SW 1271 (cell line): Measurements from ENCODE around the gene NKPD1.
A peak's percentile ranks its signal among the peaks of the same experiment; 100 is the strongest.

Source experiments
- DNase-seq, 2 experiments: peaks; one replicate each; lab custom pipeline; 2025; lab: John Stamatoyannopoulos, UW

The NKPD1 gene

DNA sequence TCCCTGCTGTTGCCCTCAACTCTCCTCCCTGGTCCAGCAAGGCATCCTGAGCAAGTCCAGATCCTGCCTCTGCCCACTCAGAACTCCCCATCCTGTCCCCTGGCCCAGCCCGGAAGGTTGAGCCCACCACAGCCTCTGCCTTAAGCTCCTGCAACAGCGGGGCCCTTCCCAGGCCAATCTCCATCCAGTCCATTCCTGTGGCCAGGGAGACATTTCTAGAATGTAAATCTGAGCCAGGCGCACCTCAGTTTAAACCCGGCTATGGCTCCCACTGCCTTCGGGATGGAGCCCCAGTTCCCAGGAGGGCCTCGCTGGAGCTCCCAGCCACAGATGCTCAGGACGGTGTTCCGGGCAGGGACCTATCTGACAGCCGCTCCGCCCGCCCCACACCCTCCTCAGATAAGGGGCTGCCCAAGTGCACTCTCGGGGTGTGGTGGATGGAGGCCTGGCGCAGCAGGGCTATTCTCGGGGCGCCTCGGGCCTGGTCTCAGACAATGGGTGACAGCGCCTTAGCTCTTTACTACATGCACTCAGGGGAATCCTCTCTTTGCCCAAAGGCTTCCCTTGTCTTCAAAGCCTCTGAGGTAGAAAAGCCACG lies 11.9 kb upstream of the NKPD1 start:
- DNase-seq, result no peak

GRCh38 chr19:45172173-45172572 lies 11.4 kb upstream of the NKPD1 start:
- DNase-seq, result no peak

GRCh38 chr19:45171211-45171623 lies 10.4 kb upstream of the NKPD1 start:
- DNase-seq, result no peak

GRCh38 chr19:45170146-45171106 lies 9.6 kb upstream of the NKPD1 start:
- DNase-seq, result no peak

- DNase-seq, result no peak
These were observed 8.8 kb upstream of the NKPD1 start for GRCh38 chr19:45169602-45170001.

DNA sequence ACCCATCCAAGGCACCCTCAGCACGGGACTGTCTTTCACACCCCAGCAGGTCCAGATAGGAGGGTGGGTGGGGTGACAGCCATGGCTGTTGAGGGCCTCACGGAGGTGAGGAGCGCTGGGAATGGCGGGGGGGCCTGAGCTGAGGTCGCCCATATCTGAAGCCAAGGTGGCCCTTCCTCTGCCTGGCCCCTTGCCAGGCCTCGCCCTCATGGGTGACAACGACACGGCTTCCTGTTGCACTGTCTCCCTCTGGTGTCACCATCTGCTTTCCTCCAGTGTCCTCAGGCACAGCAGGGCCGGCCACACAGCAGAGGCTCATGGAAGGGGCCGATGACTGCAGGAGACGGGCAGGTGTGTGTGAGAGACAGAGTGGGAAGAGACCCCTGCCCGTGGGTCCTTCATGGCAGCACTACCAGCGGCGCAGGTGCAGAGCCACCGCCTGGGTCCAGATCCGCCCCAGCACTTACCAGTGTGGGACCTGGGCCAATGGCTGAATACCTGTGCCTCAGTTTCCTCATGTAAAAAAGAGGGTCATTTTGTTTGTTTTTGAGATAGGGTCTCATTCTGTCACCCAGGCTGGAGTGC lies 8.1 kb upstream of the NKPD1 start:
- no peak for DNase-seq

DNA sequence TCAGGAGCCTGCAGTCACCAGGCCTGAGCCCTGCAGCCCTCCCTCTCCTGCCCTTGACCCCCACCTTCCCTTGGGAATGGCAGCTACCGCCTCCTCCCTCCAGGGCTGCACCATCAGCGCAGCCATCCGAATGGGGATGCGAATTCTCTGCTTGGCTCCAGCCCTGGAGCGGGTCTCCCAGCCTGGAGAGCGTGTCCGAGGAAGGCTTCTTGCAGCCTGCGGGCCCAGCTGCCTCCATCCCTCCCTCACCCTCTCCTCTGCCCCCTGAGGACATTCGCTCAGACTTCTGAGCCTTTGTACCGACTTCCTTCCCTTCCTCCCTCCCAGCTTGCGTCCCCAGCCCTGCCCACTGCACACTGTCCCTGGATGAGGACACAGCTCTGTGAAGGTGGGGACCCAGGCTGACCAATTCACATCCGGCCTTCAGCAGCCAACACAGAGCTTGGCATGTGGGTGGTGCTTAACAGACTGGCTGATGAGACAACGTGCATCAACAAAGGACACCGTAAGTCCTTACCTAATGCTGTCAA lies 6.0 kb upstream of the NKPD1 start:
- no peak for DNase-seq

GRCh38 chr19:45164577-45165335 lies 4.0 kb upstream of the NKPD1 start:
- no peak for DNase-seq

DNA sequence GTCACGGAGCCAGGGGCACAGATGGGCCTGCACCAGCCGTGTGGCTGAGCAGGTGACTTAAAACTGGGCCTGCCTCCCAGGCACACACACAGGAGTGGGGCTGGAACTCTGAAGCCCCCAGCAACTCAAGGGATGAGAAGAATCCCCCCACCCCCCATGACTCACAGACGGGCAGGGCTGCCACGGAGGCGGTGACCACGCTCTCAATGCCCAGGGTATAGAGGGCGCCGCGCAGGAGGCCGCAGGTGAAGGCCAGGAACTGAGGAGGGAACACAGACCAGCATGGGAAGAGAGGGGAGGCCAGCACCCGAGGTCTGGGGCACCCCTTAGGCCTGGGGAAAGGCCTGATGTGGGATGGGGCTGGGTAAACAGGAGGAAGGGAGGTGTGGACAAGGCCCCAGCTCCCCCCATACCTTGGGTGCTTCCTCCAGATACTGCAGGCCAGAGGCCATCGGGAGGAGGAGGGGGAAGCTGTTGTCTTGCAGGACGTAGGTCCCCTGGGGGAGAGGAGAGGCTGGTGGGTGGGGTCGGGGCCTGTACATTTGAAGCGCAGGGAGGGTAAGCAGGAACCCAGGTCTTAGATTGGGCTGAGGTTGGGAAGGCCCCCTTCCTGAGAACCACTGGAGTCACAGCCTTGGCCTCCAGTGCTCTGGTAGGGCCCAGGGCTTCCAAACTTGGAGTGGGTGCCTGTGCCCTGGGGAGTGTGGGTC lies 3.1 kb upstream of the NKPD1 start:
- no peak for DNase-seq

DNA sequence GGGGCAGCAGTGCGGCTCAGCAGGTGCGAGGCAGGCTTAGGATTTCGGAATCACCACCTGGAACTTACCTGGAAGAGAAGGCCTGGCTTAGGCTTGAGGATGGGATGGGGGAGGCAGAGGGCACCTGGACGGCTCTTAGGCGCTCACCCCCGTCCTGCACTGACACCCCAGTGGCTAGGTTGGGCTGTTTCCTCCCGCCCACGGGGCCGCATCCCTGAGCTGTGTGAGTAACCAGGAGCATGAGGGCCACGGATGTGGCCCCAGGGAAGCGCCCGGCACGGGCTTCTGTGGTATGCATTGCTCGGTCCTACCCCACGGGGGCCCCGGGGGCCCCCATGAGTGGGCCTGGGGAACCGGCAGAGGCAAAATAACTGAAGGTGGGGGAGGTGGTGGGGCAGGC lies 2.4 kb upstream of the NKPD1 start:
- no peak for DNase-seq

GRCh38 chr19:45162608-45163143 lies 1.9 kb upstream of the NKPD1 start:
- DNase-seq, result peak in 1 of 2 experiments; percentile 36

GRCh38 chr19:45161738-45162607 lies 1.2 kb upstream of the NKPD1 start:
- no peak for DNase-seq

GRCh38 chr19:45159971-45160324 lies 834 bp downstream of the NKPD1 start:
- no peak for DNase-seq

- DNase-seq, result no peak
These were observed 1.4 kb downstream of the NKPD1 start for GRCh38 chr19:45159210-45159970.

- no peak for DNase-seq
These were observed 2.1 kb downstream of the NKPD1 start for GRCh38 chr19:45158503-45159209.

- DNase-seq, result no peak
These were observed 4.0 kb downstream of the NKPD1 start for GRCh38 chr19:45156751-45157150.

DNA sequence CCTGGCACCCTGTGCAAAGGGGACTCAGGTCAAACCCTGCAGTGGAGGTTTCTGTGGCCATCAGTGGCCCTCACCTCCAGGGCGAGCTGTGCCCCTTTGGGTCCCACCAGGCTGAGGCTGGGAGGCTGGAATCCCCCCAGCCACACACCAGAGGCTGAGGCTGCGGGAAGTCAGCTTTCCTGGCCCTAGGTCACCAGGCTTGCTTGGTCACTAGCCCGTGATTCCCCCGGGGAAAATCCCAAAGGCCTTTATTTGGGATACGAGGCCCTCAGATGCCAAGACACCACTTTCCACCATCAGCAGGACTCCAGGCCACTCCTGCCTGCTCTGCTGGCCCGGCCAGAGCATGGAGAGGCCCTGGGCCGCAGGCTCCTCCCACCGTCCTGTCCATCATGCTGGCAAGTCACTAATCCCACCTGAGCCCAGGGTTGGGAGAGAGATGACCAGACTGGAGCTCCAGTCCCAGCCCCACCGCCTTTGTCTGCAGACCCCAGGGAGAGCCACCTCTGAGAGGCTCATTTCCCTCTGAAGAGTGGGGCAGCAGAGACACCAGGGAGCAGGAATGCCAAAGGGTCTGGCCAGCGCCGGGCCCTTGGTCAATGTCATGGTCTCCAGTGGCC lies 4.7 kb downstream of the NKPD1 start:
- DNase-seq, result no peak
